NCI-H187 treated with DMSO at 0.1 percent for 48 hours (cell line): ENCODE results near the gene FOXO3B.
"Not testable (repeated sequence)": the region's sequence is repeated elsewhere in the genome, so short reads cannot be mapped to it uniquely, and the experiment has no call there.

Experiments used
- DNase-seq: peaks from one replicate; lab custom pipeline; 2025; lab: John Stamatoyannopoulos, UW

The FOXO3B gene

DNA sequence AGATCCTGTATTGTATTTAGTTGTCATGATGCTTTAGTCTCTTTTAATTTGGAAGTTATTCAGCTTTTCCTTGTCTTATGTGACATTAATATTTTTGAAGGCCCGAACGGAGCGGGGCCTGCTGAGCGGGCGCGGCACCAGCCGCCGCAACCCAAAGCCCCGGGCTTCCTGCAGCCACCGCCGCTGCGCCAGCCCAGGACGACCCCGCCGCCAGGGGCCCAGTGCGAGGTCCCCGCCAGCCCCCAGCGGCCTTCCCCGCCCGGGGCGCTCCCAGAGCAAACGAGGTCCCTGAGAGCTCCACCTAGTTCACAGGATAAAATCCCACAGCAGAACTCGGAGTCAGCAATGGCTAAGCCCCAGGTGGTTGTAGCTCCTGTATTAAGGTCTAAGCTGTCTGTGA lies 32.0 kb downstream of the FOXO3B start:
- not testable (repeated sequence) for DNase-seq

DNA sequence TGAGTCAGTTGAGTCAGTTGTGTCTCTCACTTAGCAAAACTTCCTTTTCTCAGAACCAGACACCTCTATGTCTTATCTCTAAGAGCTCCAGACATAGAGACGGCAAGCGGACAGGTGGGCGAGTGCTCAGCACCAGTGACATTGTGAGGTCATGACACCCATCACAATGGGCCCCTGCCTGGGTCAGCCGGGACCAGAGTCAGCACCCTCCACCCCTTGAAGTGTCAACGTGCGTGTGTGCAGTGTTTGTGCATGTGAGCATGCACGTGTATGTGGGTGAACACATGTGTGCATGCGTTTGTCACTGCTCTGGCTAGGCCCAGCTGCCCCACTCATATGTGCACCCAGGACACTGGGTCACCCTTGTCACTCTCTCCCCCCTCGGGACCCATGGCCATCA lies 37.8 kb downstream of the FOXO3B start, which contains the start of gene TBC1D28:
TBC1D28 (minus strand) TSS at position 101 of the 400 bp plus-strand sequence. CDS start 3,039 bp downstream, outside the sequence.
- DNase-seq = not testable (repeated sequence)

DNA sequence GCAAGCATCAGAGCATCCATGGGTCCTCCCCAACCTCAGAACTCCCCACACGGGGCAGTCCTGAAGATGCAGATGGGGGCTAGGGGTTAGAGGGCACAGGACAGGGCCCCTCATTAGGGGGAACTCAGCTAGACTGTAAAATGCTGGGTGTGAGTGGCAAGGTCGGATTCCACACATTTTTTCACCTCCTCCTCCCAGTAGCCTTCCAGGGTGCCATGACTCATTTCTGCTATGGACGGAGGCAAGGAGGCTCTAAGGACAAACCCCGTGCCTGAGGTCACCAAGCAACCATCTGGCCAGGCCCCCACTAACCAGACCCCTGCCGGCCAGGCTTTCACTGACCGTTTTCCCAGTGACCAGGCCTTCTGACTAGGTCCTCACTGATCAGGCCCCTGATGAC lies 39.0 kb downstream of the FOXO3B start:
- DNase-seq = not testable (repeated sequence)

DNA sequence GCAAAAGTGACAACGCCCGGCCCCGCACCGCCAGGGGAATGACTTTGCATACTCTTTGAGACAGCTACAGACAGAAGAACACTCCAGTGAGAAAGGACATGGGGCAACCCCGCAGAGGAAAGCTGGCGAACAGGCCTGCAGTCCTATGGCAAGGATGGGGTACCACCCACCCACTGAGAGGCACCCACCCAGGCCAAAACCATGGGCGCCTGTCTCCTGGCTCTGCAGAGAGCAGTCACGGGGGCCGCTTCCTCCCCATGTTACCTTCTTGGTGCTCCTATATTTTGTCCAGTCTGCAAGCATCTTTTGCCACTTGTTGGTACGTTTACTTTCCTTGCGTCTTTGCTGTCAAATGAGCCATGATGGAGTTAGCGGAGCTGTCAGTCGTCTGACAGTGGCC lies 43.8 kb downstream of the FOXO3B start:
- not testable (repeated sequence) for DNase-seq

DNA sequence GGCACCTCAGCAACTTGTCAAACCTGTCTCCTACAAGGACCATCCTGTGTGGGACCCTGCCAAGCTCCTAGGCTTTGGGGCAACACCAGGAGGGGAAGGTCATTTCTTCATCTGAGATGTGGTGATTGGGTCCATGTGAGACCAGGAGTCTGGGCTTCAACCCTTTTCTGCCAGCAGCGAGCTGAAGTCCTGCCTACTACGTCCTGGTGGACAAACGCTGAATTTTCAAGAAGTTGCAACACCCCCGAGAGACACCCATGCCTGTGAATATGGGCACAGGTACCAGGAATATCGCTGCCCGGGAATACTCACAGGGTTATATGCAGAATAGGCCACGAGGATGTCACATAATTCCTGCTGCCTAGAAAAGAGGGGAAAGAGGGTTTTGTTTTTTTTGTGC lies 45.9 kb downstream of the FOXO3B start:
- not testable (repeated sequence) for DNase-seq

DNA sequence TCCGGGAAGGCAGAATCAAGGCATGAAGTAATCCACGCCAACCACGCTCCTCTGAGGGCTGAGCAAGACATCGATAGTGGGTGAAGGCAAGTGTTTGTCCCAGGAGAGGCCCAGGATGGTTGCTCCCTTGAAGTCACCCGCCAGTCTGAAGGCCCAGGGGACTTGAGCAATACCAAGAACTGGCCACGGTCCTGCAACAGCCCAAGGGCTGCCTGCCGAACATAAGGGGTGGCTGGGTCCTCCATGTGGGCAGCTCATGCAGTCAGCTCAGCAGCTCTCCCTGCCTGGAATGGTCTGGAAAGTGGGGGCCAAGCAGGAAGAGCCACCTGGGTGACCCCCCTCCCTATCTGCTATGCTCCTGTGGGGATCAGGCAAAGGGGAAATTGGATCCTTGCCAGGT lies 46.3 kb downstream of the FOXO3B start:
- not testable (repeated sequence) for DNase-seq

DNA sequence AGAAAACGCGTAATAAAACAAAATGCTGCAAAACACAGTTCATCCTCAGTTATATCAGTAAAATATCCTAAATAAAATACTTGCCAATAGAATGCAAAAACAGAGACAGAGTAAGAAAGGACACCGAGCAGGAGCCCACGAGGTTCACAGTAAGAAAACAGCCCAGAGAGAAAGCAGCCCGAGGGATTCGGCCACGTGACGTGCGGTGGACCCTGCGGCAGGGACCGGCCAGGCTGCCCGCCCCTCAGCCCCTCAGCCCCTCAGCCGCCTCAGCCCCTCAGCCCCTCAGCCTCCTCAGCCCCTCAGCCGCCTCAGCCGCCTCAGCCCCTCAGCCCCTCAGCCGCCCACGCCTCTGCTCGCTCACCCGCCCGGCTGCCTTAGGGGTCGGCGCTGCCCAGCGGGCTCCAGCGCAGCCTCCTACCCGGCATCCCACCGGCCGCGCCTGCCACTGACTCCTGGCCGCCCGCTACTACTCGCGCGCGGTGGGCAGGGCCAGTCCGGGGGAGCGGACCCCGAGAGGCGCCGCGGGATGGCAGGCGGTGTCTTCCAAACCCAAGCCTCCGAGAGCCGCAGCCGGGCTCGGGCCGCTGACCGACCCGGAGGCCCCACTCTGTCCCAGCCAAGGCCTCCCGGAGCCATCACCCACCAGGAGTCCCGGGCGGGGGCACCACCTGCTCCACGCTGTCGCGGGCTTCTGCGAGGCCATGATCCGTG lies 47.4 kb downstream of the FOXO3B start:
- DNase-seq = not testable (repeated sequence)
